ENCODE results near the gene MRFAP1L1.
"Not testable (repeated sequence)": the region's sequence is repeated elsewhere in the genome, so short reads cannot be mapped to it uniquely, and the experiment has no call there.

The MRFAP1L1 gene

DNA sequence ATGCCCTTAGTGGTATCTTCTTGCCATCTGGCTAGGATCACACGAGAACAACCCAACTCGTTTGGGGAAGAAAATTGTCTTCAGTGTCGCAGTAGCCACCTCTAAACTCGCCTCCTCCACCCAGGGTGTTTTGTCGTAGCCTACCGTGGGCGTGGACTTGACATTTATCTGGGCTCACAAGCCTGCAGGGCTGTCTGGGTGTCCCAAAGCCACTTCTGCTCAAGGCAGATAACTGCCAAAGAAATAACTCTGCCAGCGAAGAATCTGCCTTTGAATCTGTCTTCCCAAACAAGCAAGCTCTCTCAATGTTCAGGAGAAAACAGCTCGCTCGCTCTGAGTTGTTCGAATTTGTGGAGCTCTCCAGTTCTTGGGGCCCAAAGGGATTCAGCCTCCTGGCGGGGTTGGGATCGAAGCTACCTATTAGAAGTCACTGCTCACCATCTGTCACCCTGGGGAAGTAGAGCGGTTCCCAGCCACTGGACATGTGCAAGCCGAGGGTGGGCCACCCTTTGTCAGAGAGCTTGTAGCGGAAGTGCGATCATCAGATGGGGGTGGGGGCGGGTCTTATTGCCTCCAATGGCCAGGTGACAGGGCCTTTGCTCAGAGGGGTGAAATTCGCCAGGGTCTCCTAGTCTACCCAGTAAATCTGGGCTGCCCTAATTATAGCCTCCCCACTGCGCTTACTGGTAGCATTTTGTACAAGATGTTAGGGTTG lies 21.1 kb upstream of the MRFAP1L1 start:
- DNase-seq (ENCODE audit: low spot score): no peak
- POLR2A ChIA-PET (ENCODE audit: low non-redundant PET): no interaction called here
- H3K27ac ChIP-seq: peak overlapping the region; percentile 88
- TF ChIP-seq, protein P1, sequence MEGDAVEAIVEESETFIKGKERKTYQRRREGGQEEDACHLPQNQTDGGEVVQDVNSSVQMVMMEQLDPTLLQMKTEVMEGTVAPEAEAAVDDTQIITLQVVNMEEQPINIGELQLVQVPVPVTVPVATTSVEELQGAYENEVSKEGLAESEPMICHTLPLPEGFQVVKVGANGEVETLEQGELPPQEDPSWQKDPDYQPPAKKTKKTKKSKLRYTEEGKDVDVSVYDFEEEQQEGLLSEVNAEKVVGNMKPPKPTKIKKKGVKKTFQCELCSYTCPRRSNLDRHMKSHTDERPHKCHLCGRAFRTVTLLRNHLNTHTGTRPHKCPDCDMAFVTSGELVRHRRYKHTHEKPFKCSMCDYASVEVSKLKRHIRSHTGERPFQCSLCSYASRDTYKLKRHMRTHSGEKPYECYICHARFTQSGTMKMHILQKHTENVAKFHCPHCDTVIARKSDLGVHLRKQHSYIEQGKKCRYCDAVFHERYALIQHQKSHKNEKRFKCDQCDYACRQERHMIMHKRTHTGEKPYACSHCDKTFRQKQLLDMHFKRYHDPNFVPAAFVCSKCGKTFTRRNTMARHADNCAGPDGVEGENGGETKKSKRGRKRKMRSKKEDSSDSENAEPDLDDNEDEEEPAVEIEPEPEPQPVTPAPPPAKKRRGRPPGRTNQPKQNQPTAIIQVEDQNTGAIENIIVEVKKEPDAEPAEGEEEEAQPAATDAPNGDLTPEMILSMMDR (conservative IDR thresholded peaks at IDR 0.05; ENCODE audit: low read depth): no peak
- CTCF ChIA-PET: interaction anchor here (0.6 to 0.9 kb wide), 7 partner anchors 10 to 978 kb away, joined by 3 to 5 read pairs (median 3); partner anchors contain the start of gene BLOC1S4

DNA sequence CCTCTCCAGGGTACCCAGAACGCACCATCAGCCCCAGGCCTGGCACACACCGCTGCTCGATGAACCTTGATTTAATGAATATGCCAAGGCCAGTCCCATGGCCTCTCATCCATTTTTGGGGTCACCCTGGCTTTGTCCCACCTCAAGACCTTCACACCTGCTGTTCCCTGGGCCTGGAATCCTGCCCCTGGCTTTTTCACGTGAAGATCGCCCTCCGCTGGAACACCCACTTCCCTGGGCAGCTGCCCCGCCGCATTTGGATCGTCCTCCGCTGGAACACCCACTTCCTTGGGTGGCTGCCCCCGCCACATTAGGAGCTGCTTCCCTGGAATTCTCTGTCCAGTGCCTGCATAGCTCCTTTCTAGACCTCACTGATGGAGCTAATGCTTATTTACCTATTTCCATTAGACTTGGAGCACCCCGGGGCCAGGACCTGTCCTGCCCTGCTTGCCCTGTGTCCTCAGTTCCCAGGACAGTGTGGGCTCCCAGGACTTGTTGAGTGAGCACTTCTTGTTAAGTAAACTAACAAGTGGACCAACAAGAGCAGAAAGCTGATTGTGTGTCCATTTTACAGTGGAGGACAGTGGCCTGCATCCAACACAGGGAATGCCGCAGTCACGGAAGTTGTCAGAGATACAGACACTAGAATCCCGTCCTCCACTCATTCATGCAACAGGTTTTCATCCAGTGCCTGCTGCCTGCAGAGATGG lies 18.8 kb upstream of the MRFAP1L1 start:
- POLR2A ChIA-PET (ENCODE audit: low non-redundant PET): no interaction called here
- H3K27ac ChIP-seq: no peak overlapping the region
- TF ChIP-seq, protein P1 (conservative IDR thresholded peaks at IDR 0.05; ENCODE audit: low read depth): no peak
- CTCF ChIA-PET: interaction anchor here (0.8 kb wide), 1 partner anchor 158 kb away, joined by 3 read pairs; no protein-coding TSS in a partner anchor
- DNase-seq (ENCODE audit: low spot score): no peak

DNA sequence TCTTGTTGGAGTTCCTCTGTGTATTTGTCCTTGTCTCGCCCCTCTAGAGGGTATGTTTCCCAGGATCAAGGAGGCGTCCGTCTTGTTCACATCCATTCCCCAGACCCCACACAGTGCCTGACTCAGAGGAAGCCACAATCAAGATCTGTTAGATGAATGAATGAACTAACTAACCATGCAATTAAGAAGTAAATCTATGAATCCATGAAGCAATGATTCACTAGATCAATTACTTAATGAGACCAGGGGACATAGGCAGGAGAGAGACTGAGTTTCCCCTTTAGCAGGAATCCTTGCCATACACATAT lies 18.2 kb upstream of the MRFAP1L1 start:
- no peak for DNase-seq (ENCODE audit: low spot score)
- CTCF ChIA-PET: no interaction called here
- no peak overlapping the region for H3K27ac ChIP-seq
- POLR2A ChIA-PET (ENCODE audit: low non-redundant PET): no interaction called here
- TF ChIP-seq, protein P1 (conservative IDR thresholded peaks at IDR 0.05; ENCODE audit: low read depth): no peak

DNA sequence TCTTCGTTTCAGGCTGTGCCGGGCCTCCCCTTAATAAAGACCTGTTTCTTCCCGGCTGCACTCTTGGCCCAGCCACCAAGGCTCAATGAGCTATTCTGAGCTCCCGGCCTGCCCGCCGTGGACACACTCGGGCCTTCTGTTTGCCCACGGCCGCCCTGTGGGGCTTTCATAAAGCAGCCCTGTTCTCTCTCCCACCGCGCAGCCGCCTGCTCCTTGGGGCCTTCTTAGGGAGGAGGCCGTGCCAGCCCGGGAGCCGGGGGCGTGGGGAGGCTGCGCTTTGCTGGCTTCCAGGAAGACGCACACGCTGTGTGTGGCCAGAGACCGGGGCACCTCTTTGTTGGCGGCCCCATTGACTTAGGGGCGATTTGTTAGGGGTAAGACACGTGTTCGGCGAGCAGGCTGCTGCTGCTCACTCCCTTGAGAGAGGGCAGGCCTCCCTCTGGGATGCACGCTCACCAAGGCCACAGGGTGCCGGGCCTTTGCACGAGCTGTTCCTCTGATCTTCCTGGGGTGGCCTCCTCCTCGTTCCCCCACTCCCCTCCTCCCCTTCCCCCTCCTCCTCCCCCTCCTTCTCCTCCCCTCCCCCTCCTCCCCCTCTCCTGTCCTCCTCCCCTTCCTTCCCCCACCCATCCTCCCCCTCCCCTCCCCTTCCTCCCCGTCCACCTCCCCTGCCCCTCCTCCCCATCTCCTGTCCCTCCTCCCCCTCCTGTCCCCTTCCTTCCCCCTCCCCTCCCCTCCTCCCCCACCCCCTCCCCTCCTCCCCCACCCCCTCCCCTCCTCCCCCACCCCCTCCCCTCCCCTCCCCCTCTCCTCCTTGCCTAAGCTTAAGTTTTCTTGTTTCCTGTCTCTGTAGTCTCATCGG lies 17.6 kb upstream of the MRFAP1L1 start:
- CTCF ChIA-PET: no interaction called here
- peak overlapping the region; percentile 29; the same call in 1 of the 2 replicates for H3K27ac ChIP-seq
- POLR2A ChIA-PET (ENCODE audit: low non-redundant PET): no interaction called here
- no peak for DNase-seq (ENCODE audit: low spot score)
- TF ChIP-seq, protein P1 (conservative IDR thresholded peaks at IDR 0.05; ENCODE audit: low read depth): no peak

DNA sequence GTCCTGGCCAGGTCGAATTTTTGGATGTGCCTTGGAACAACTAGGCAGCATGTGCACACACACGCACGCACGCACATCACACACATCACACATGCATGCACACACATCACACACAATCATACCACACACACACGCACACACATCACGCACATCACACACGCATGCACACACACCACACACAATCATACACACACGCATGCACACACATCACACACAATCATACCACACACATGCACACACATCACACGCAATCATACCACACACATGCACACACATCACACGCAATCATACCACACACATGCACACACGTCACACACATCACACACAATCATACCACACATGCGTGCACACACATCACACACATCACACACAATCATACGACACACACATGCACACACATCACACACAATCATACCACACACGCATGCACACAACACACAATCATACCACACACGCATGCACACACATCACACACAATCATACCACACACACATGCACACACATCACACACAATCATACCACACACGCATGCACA lies 15.8 kb upstream of the MRFAP1L1 start:
- peak overlapping the region; percentile 51 for H3K27ac ChIP-seq
- DNase-seq (ENCODE audit: low spot score); POLR2A ChIA-PET (ENCODE audit: low non-redundant PET); CTCF ChIA-PET: not testable (repeated sequence)

DNA sequence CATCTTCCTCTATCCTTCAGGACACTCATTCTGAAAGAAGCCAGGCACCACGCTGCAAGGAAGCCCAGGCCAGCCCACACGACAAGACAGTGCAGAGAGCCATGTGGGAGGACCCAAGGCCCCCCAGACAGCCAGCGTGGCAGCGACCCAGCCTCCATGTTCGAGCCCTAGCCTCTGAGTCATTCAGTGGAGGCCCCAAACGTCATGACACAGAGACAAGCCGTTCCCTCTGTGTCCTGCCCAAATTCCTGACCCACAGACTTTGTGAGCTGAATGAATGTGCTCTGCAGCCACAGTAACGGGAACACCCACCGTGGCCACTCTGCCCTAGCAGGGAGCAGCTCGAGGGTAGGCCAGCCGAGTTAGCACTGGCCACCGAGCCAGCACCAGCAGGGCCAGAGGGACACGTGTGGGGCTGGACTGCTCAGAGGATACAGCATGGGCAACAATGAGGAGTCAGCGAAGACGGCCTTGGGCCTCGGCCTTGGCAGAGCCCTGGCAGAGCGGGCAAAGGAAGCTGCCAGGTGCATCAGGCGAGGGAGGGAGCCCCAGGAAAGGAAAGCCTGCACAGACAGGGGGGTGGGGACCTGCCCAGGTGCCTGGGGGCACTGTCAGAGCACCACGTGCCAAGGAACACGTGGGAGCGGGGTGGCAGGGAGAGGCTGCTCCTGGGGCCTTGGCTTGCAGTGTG lies 14.9 kb upstream of the MRFAP1L1 start:
- peak overlapping the region; percentile 51 for H3K27ac ChIP-seq
- CTCF ChIA-PET: interaction anchor here (0.8 kb wide), 1 partner anchor 39 kb away, joined by 3 read pairs; no protein-coding TSS in a partner anchor
- POLR2A ChIA-PET (ENCODE audit: low non-redundant PET): no interaction called here
- TF ChIP-seq, protein P1 (conservative IDR thresholded peaks at IDR 0.05; ENCODE audit: low read depth): no peak
- DNase-seq (ENCODE audit: low spot score): no peak

Measured in RWPE1 (cell line).